Stimulated activated CD4-positive, alpha-beta T cell treated with anti-CD3 and anti-CD28 coated beads, Interleukin-2, amount 100 ng/mL, for 4 hours (primary cell): ENCODE results near the gene GTF3C1.
"Not testable (repeated sequence)": the region's sequence is repeated elsewhere in the genome, so short reads cannot be mapped to it uniquely, and the experiment has no call there.

ENCODE experiments used
- DNase-seq: peaks from one replicate; pipeline ENCODE4 v3.0.0-alpha.2; 2020; ENCODE audit warnings: low read depth

GTF3C1 gene

GRCh38 chr16:27549746-27550581, at the start of gene GTF3C1, which contains the start of gene KATNIP:
Gene GTF3C1, minus strand, starts transcription at chr16:27549913. Its CDS starts 23 bp downstream, at chr16:27549890.
Gene KATNIP, plus strand, starts transcription at chr16:27550144. Its CDS starts 27 bp downstream, at chr16:27550171.
- DNase-seq, result peak; percentile 100

GRCh38 chr16:27598931-27599565, 49.3 kb upstream of the GTF3C1 start:
- no peak for DNase-seq

- DNase-seq, result no peak
These were observed 48.5 kb upstream of the GTF3C1 start for GRCh38 chr16:27598220-27598619.

GRCh38 chr16:27597361-27597760, 47.6 kb upstream of the GTF3C1 start:
- DNase-seq, result no peak

- DNase-seq, result no peak
These were observed 46.7 kb upstream of the GTF3C1 start for GRCh38 chr16:27596411-27596810.

- no peak for DNase-seq
These were observed 46.3 kb upstream of the GTF3C1 start for GRCh38 chr16:27595993-27596392.

GRCh38 chr16:27595475-27595874, 45.8 kb upstream of the GTF3C1 start:
- DNase-seq, result no peak

GRCh38 chr16:27591837-27592236, 42.1 kb upstream of the GTF3C1 start:
- no peak for DNase-seq

GRCh38 chr16:27588057-27588456, 38.3 kb upstream of the GTF3C1 start:
- no peak for DNase-seq

- DNase-seq, result no peak
These were observed 37.0 kb upstream of the GTF3C1 start for GRCh38 chr16:27586711-27587110.

- no peak for DNase-seq
These were observed 35.5 kb upstream of the GTF3C1 start for GRCh38 chr16:27585200-27585599.

GRCh38 chr16:27583634-27584033, 33.9 kb upstream of the GTF3C1 start:
- DNase-seq, result no peak

GRCh38 chr16:27582883-27583282, 33.2 kb upstream of the GTF3C1 start:
- no peak for DNase-seq

- DNase-seq, result no peak
These were observed 29.6 kb upstream of the GTF3C1 start for GRCh38 chr16:27579087-27579980.

GRCh38 chr16:27576729-27577128, 27.0 kb upstream of the GTF3C1 start:
- DNase-seq, result no peak

- no peak for DNase-seq
These were observed 23.0 kb upstream of the GTF3C1 start for GRCh38 chr16:27572711-27573110.

GRCh38 chr16:27571433-27572326, 22.0 kb upstream of the GTF3C1 start:
- DNase-seq, result no peak

GRCh38 chr16:27570986-27571385, 21.3 kb upstream of the GTF3C1 start:
- not testable (repeated sequence) for DNase-seq

- no peak for DNase-seq
These were observed 18.4 kb upstream of the GTF3C1 start for GRCh38 chr16:27568077-27568476.

GRCh38 chr16:27566417-27566816, 16.7 kb upstream of the GTF3C1 start:
- DNase-seq, result no peak

GRCh38 chr16:27564224-27564623, 14.5 kb upstream of the GTF3C1 start:
- no peak for DNase-seq
